Astrocyte of the cerebellum (primary cell): ENCODE measurements around the gene DDX10.
A peak's percentile ranks its signal among the peaks of the same experiment; 100 is the strongest.

Experiments used
- DNase-seq: peaks from one replicate; pipeline ENCODE4 v3.0.0-alpha.2; 2011; ENCODE audit warnings: low read depth
- H3K4me3 ChIP-seq: 2 replicates; pipeline ENCODE4 v1.5.1; 2011; ENCODE audit warnings: mild to moderate bottlenecking, low read depth, low read length, moderate library complexity
- CTCF ChIP-seq: IDR thresholded peaks from 2 replicates; pipeline ENCODE4 v1.5.1; 2012; ENCODE audit warnings: low read length, low read depth, moderate library complexity, mild to moderate bottlenecking; ENCODE audit errors: missing control alignments
- in situ Hi-C: cut with HindIII; loops from 2 replicates; pipeline ENCODE4 v1.10.0; 2017; ENCODE audit warnings: low sequenced_read_pairs

The DDX10 gene

GRCh38 chr11:108984523-108984922 lies 319.7 kb downstream of the DDX10 start:
- in situ Hi-C loops: no loop called here
- no peak for DNase-seq
- no peak overlapping the region for H3K4me3 ChIP-seq
- no peak for TF ChIP-seq CTCF

DNA sequence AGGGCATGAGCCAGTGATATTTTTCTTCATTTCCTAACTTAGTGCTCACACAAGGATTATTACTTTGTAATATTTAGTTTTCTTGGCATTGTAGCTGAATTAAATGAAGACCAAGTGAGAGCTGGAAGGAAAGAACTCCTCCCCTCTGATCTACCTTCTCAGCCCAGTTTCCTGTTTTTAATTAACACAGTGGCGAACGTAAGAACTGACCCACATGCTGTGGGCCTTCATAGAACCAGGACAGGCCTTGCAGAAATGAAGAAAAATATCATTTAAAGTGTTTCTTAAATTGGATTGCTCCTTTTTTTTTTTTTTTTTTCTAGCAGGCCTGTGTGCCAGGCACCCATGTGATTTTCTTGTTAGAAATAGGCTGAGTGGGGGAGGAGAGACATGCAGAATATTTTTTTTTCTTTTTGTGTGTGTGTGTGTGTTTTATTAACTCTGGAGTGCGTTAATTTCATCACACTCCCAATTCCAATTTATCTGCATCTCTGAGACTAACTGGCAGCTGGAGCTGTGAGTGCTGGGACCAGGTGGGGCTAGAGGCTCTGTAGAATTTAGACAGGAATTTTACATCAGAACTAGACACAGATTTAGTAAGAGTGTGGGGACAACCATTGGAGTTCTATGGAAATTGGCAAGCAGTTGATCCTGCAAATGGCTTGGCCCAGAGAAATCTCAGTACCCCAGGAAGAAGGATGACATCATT lies 320.5 kb downstream of the DDX10 start:
- no peak for DNase-seq
- no peak for TF ChIP-seq CTCF
- in situ Hi-C loops: no loop called here
- no peak overlapping the region for H3K4me3 ChIP-seq

DNA sequence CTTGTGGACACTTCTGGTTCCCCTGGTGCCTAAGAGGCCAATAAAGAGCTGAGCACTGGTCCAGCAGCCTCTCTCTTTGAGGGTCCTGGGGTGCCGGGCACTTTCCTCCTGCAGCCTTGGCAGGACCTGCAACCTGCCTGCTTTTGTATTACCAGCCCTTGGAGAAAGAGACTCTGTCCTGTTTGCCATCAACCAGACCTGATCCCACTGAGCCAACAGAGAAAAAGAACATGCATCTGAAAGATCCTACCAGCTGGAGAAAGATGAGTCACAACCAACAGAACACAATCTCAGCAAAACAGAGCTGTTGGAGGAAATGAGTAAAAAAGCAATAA lies 321.0 kb downstream of the DDX10 start:
- in situ Hi-C loops: no loop called here
- DNase-seq: peak; percentile 49
- H3K4me3 ChIP-seq: no peak overlapping the region
- TF ChIP-seq CTCF: no peak
